A673 (cell line): ENCODE results near the gene ABCB8.

Experiments
- CTCF ChIP-seq: fragments of 300-800, 200-600 bp; sonication (generic); conservative IDR thresholded peaks from 2 replicates; pipeline ENCODE4 v1.5.1; 2017; ENCODE audit warnings: low read depth, mild to moderate bottlenecking, antibody characterized with exemption, low read length, moderate library complexity, mixed read lengths
- EZH2 ChIP-seq: fragments of 200-600 bp; sonication (generic); IDR thresholded peaks from 2 replicates; pipeline ENCODE4 v1.6.1; 2017; ENCODE audit warnings: borderline replicate concordance, low read depth, mild to moderate bottlenecking, mixed read lengths, antibody characterized with exemption, low read length; ENCODE audit not compliant: poor library complexity, severe bottlenecking

- TF ChIP-seq CTCF (no peak), EZH2 (no peak)
Measured at GRCh38 chr7:151085691-151086620, 57.7 kb downstream of the ABCB8 start, which contains the start of gene AGAP3.
